Naive B cell (primary cell): ENCODE data around the gene TNNC2. TPM values are rescaled to one million over a fixed set of nuclear protein-coding genes. Genes with fewer than 3 reads are reported as not detected.

Experiments used
- ATAC-seq, 2 donors: fragments of 150-1000 bp; cut with Tn5 transposase; 2 replicates each; pipeline ENCODE4 v1.10.0; 2021; ENCODE audit warnings: low read depth in 2 of 2, mild to moderate bottlenecking in 2 of 2, moderate library complexity in 2 of 2
- DNase-seq: peaks from one replicate; pipeline ENCODE4 v3.0.0; 2022
- H3K27ac Mint-ChIP-seq, 6 donors: one replicate each; pipeline ENCODE4 v1.8.0; 2020 to 2022; ENCODE audit warnings: mild to moderate bottlenecking in 6 of 6, mixed read lengths in 6 of 6, moderate library complexity in 5 of 6, inconsistent platforms in 2 of 6
- H3K27me3 Mint-ChIP-seq, 3 donors: one replicate each; pipeline ENCODE4 v1.8.0; 2021 to 2022; ENCODE audit warnings: mixed read lengths in 3 of 3, mild to moderate bottlenecking in 1 of 3
- H3K36me3 Mint-ChIP-seq, 2 donors: one replicate each; pipeline ENCODE4 v1.8.0; 2020 to 2022; ENCODE audit warnings: mixed read lengths in 2 of 2, inconsistent platforms in 1 of 2, mild to moderate bottlenecking in 1 of 2
- H3K4me1 Mint-ChIP-seq, 3 donors: one replicate each; pipeline ENCODE4 v1.8.0; 2020 to 2022; ENCODE audit warnings: mixed read lengths in 3 of 3, inconsistent platforms in 1 of 3, mild to moderate bottlenecking in 1 of 3, moderate library complexity in 1 of 3
- H3K4me3 Mint-ChIP-seq, 8 donors: one replicate each; pipeline ENCODE4 v1.8.0; 2020 to 2022; ENCODE audit warnings: mild to moderate bottlenecking in 8 of 8, mixed read lengths in 8 of 8, moderate library complexity in 8 of 8, inconsistent platforms in 2 of 8
- H3K9me3 Mint-ChIP-seq, 7 donors: one replicate each; pipeline ENCODE4 v1.8.0; 2020 to 2022; ENCODE audit warnings: mixed read lengths in 7 of 7, mild to moderate bottlenecking in 5 of 7, inconsistent platforms in 2 of 7, moderate library complexity in 1 of 7
- polyA plus RNA-seq, 6 donors: library from polyadenylated mRNA; unstranded; fragments of 300-500 nt; fragmentation: Illumina TruSeq; gene quantifications; one replicate each; pipeline ENCODE4 v1.2.3, GENCODE V29; 2021; ENCODE audit warnings: low read depth in 6 of 6

TNNC2 gene
- polyA plus RNA-seq, 6 donors from 2014 or later: 0.64 to 1.2 (median 0.69) TPM; not detected in 3

- Mint-ChIP-seq H3K27me3 (no peaks in the 10 kb centered on the region), H3K27ac (peak overlapping the region; percentile 91 to 97 (median 93)), H3K4me3 (peak overlapping the region; percentile 91 to 99 (median 95)), H3K9me3 (no peaks in the 10 kb centered on the region), H3K36me3 (peaks cover 6 to 11% of the 10 kb centered on the region in 2 donors), H3K4me1 (peaks cover 28 to 47% (median 46%) of the 10 kb centered on the region in 3 donors)
- ATAC-seq (peak; percentile 2 to 4), DNase-seq (no peak)
Observed at GRCh38 chr20:45857882-45858216, 30.7 kb upstream of the TNNC2 start.

GRCh38 chr20:45857114-45857881 is 30.2 kb upstream of the TNNC2 start, which contains the start of the genes ACOT8 and ZSWIM3:
Gene ACOT8 (minus strand): TSS chr20:45857392. CDS start chr20:45857315, 77 bp downstream.
Gene ZSWIM3 (plus strand): TSS chr20:45857614. CDS start chr20:45857826, 212 bp downstream.
- peak; percentile 98 for DNase-seq
- no peaks in the 10 kb centered on the region for H3K27me3 Mint-ChIP-seq
- H3K9me3 Mint-ChIP-seq: no peaks in the 10 kb centered on the region
- peaks cover 6 to 11% of the 10 kb centered on the region in 2 donors for H3K36me3 Mint-ChIP-seq
- peaks cover 28 to 47% (median 46%) of the 10 kb centered on the region in 3 donors for H3K4me1 Mint-ChIP-seq
- ATAC-seq: peak; percentile 97
- H3K27ac Mint-ChIP-seq: peak within 1 kb of the TSS; percentile 91 to 97 (median 93)
- H3K4me3 Mint-ChIP-seq: peak within 1 kb of the TSS; percentile 91 to 99 (median 95)

- peak overlapping the region in 1 of 8 donors; percentile 68 for H3K4me3 Mint-ChIP-seq
- H3K36me3 Mint-ChIP-seq: peaks cover 0 to 6% of the 10 kb centered on the region in 2 donors
- no peak overlapping the region for H3K27ac Mint-ChIP-seq
Observed at GRCh38 chr20:45853484-45853883, 26.4 kb upstream of the TNNC2 start.

GRCh38 chr20:45852326-45852725 is 25.2 kb upstream of the TNNC2 start:
- Mint-ChIP-seq H3K36me3 (peaks cover 0 to 8% of the 10 kb centered on the region in 2 donors), H3K27ac (no peak overlapping the region), H3K4me1 (peaks cover 9 to 30% (median 26%) of the 10 kb centered on the region in 3 donors), H3K4me3 (peak overlapping the region in 1 of 8 donors; percentile 25), H3K9me3 (no peaks in the 10 kb centered on the region), H3K27me3 (no peaks in the 10 kb centered on the region)
- no peak for ATAC-seq
- no peak for DNase-seq

More at GRCh38 chr20:45853484-45853883, 26.4 kb upstream of the TNNC2 start:
- Mint-ChIP-seq H3K9me3 (no peaks in the 10 kb centered on the region), H3K4me1 (peaks cover 19 to 38% (median 29%) of the 10 kb centered on the region in 3 donors), H3K27me3 (no peaks in the 10 kb centered on the region)
- DNase-seq: no peak
- ATAC-seq: no peak

DNA sequence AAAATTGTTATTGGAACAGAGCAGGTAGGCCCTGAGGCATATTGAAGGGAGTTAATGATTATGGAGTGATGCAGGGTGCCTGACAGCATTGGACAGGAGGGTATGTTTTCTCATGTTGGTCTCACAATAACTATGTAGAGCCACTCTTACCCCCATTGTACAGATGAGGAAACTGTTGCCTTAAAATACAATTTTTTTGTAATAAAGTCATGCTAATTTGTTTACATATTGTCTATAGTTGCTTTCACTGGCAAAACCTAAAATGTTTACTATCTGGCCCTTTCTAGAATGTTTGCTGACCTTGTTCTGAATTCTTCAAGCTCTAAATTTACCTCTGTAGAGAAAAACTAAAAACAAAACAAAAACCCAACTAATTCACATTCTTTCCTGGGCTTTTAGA is 24.4 kb upstream of the TNNC2 start:
- Mint-ChIP-seq H3K4me1 (peaks cover 5 to 23% (median 21%) of the 10 kb centered on the region in 3 donors), H3K27me3 (no peaks in the 10 kb centered on the region), H3K27ac (no peak overlapping the region), H3K9me3 (no peaks in the 10 kb centered on the region), H3K36me3 (peaks cover 0 to 8% of the 10 kb centered on the region in 2 donors), H3K4me3 (no peak overlapping the region)
- no peak for ATAC-seq
- no peak for DNase-seq

GRCh38 chr20:45850926-45851325 is 23.8 kb upstream of the TNNC2 start:
- DNase-seq (no peak), ATAC-seq (no peak)
- Mint-ChIP-seq H3K4me3 (no peak overlapping the region), H3K4me1 (peaks cover 4 to 17% (median 15%) of the 10 kb centered on the region in 3 donors), H3K27ac (no peak overlapping the region), H3K9me3 (no peaks in the 10 kb centered on the region), H3K36me3 (peaks cover 0 to 8% of the 10 kb centered on the region in 2 donors), H3K27me3 (no peaks in the 10 kb centered on the region)

DNA sequence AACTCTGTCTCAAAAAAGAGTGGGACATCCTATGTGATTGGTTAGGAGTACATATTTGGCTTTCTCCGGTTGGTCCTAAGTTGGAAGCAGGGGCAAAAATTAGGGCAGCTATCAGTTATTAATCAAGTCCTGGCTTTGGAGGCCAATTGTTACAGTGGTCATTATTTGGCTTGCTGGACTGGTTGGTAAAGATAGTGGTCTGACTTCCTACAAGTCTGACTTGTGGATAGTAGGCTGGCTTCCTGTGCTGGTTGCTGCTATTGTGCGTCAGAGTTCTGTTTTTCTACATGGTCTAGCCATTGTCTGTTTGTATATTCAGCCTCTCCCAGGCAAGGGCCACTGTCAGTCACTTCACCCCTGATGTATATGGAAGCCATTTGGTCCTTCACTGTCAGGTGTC is 23.1 kb upstream of the TNNC2 start:
- Mint-ChIP-seq H3K36me3 (peaks cover 0 to 8% of the 10 kb centered on the region in 2 donors), H3K27ac (no peak overlapping the region), H3K9me3 (no peaks in the 10 kb centered on the region), H3K4me3 (peak overlapping the region in 1 of 8 donors; percentile 20), H3K4me1 (peaks cover 4 to 15% (median 14%) of the 10 kb centered on the region in 3 donors), H3K27me3 (no peaks in the 10 kb centered on the region)
- ATAC-seq: no peak
- DNase-seq: no peak

DNA sequence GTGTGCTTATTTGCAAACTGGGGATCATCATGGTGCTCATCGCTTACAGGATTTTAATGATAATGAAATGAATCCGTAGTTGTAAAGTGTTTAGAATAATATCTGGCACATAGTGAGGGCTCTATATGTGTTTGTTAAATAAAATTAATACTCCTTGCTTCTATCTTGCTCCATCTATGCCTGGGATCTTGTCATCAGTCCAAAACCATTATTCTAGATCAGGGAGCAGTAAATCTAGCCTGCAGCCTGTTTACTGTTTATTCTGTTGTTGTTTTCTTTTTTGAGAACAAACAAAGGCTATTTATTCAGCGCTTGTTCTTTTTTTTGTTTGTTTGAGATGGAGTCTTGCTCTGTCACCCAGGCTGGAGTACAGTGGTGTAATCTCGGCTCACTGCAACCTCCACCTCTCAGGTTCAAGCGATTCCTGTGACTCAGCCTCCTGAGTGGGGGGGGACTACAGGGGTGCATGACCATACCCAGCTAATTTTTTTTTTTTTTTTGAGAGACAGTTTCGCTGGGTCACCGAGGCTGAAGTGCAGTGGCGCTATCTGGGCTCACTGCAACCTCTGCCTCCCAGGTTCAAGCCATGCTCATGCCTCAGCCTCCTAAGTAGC is 22.0 kb upstream of the TNNC2 start:
- peaks cover 5 to 13% of the 10 kb centered on the region in 2 donors for H3K36me3 Mint-ChIP-seq
- no peaks in the 10 kb centered on the region for H3K27me3 Mint-ChIP-seq
- peak overlapping the region in 1 of 6 donors; percentile 17 for H3K27ac Mint-ChIP-seq
- H3K4me1 Mint-ChIP-seq: peaks cover 4 to 7% (median 5%) of the 10 kb centered on the region in 3 donors
- DNase-seq: no peak
- ATAC-seq: no peak
- no peaks in the 10 kb centered on the region for H3K9me3 Mint-ChIP-seq
- no peak overlapping the region for H3K4me3 Mint-ChIP-seq

GRCh38 chr20:45848421-45848820 is 21.3 kb upstream of the TNNC2 start:
- Mint-ChIP-seq H3K9me3 (no peaks in the 10 kb centered on the region), H3K27ac (peak overlapping the region in 1 of 6 donors; percentile 38), H3K27me3 (no peaks in the 10 kb centered on the region), H3K4me1 (peaks cover 2 to 7% (median 5%) of the 10 kb centered on the region in 3 donors), H3K4me3 (no peak overlapping the region), H3K36me3 (peaks cover 5 to 20% of the 10 kb centered on the region in 2 donors)
- ATAC-seq (no peak), DNase-seq (no peak)

GRCh38 chr20:45845452-45845851 is 18.3 kb upstream of the TNNC2 start:
- no peak overlapping the region for H3K27ac Mint-ChIP-seq
- no peaks in the 10 kb centered on the region for H3K9me3 Mint-ChIP-seq
- ATAC-seq (no peak), DNase-seq (no peak)
- H3K27me3 Mint-ChIP-seq: no peaks in the 10 kb centered on the region
- no peak overlapping the region for H3K4me3 Mint-ChIP-seq
- peaks cover 5 to 24% of the 10 kb centered on the region in 2 donors for H3K36me3 Mint-ChIP-seq
- H3K4me1 Mint-ChIP-seq: peaks cover 16 to 23% (median 20%) of the 10 kb centered on the region in 3 donors

DNA sequence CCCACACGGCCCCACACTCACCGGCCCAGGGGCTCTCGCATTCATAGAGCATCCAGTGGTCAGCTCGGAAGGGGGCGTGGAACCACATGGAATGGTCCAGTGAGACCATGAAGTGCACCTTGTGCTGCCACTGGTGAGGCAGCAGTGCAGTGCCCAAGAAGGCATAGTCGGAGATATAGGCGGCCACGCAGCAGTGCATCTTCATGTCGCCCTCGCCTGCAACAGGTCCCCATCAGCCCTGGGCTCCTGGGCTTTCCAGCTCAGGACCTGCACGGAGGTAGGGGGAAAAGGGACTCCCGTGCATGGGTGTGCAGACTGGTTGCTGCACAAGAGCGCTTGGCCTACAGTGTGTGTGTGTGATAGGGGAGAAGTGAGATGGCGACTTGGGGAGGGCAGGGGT is 16.4 kb upstream of the TNNC2 start:
- no peak overlapping the region for H3K4me3 Mint-ChIP-seq

DNA sequence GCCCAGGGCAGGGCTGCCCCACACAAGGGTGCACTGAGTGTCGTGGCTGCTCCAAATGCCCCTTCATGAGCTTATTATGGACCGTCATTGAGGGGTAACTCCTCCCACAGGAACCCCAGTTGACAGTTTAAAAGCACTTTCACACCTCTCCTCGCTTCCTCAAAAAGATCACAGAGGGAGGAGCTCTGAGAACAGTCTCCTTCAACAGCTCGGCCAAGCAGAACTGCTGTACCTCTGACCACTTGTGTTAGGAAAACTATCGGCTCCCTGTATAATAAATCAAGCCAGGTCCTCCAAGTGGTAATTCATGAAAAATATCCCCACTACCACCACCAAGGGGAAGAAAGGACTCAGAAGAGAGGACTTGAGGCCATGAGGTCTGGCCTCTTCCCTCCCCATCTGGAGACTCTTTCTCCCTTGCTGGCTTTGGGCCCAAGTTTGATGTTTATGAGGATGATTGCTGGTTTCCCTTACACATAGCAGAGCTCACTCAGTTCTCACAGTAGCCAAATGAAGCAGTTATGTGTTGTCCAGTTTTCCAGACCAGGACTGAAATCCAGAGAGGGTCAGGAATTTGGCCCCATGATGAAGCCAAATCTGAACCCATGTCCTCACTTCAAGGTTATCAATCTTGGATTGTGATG is 15.2 kb upstream of the TNNC2 start:
- Mint-ChIP-seq H3K27ac (peak overlapping the region; percentile 45 to 84 (median 77)), H3K4me3 (peak overlapping the region in 7 of 8 donors; percentile 2 to 85 (median 30)), H3K9me3 (no peaks in the 10 kb centered on the region), H3K4me1 (peaks cover 15 to 20% (median 16%) of the 10 kb centered on the region in 3 donors), H3K36me3 (peaks cover 5 to 15% of the 10 kb centered on the region in 2 donors), H3K27me3 (no peaks in the 10 kb centered on the region)
- ATAC-seq (peak; percentile 100), DNase-seq (peak; percentile 51)

More for the DNA sequence above, 16.4 kb upstream of the TNNC2 start:
- H3K36me3 Mint-ChIP-seq: peaks cover 5 to 18% of the 10 kb centered on the region in 2 donors
- peak overlapping the region in 3 of 6 donors; percentile 28 to 65 (median 60) for H3K27ac Mint-ChIP-seq
- H3K9me3 Mint-ChIP-seq: no peaks in the 10 kb centered on the region
- peaks cover 16 to 20% (median 17%) of the 10 kb centered on the region in 3 donors for H3K4me1 Mint-ChIP-seq
- no peak for DNase-seq
- H3K27me3 Mint-ChIP-seq: no peaks in the 10 kb centered on the region
- no peak for ATAC-seq
